GM12891 (cell line): ENCODE data around the gene SPARCL1.

Experiments
- POLR2A ChIP-seq: IDR thresholded peaks from 2 replicates; pipeline ENCODE4 v1.6.1; 2011; ENCODE audit warnings: low read depth, low read length, control low read depth
- POLR2AphosphoS5 ChIP-seq: IDR thresholded peaks from 2 replicates; pipeline ENCODE4 v1.6.1; 2011; ENCODE audit warnings: low read depth, low read length, control low read depth
- SPI1 ChIP-seq: IDR thresholded peaks from 2 replicates; pipeline ENCODE4 v1.6.1; 2011; ENCODE audit warnings: low read depth, low read length, control low read depth
- TAF1 ChIP-seq: IDR thresholded peaks from 2 replicates; pipeline ENCODE4 v1.6.1; 2011; ENCODE audit warnings: low read depth, low read length, control low read depth

GRCh38 chr4:87444741-87445140 lies 84.4 kb downstream of the SPARCL1 start:
- no peak for TF ChIP-seq POLR2A
- TF ChIP-seq SPI1: no peak
- TF ChIP-seq POLR2AphosphoS5: no peak
- no peak for TF ChIP-seq TAF1
